Astrocyte of the spinal cord (primary cell): Measurements from ENCODE around the gene GALT.

Experiments used
- DNase-seq: peaks from one replicate; pipeline ENCODE4 v3.0.0; 2011; ENCODE audit warnings: low read depth, low spot score
- H3K4me3 ChIP-seq: 2 replicates; pipeline ENCODE4 v1.5.1; 2011; ENCODE audit warnings: low read depth, mild to moderate bottlenecking, low read length, moderate library complexity
- in situ Hi-C: cut with HindIII; loops from 2 replicates; pipeline ENCODE4 v1.10.0; 2017; ENCODE audit warnings: low sequenced_read_pairs
- TF ChIP-seq, protein P1 (sequence below): IDR thresholded peaks from 2 replicates; pipeline ENCODE4 v1.5.1; 2012; ENCODE audit warnings: low read depth, mild to moderate bottlenecking, low read length, inconsistent platforms

GALT gene

GRCh38 chr9:34646211-34647083 lies at the start of gene GALT:
Gene GALT (plus strand): TSS chr9:34646675. CDS start chr9:34646705, 30 bp downstream.
- peak within 1 kb of the TSS; percentile 83 for H3K4me3 ChIP-seq
- TF ChIP-seq, protein P1, sequence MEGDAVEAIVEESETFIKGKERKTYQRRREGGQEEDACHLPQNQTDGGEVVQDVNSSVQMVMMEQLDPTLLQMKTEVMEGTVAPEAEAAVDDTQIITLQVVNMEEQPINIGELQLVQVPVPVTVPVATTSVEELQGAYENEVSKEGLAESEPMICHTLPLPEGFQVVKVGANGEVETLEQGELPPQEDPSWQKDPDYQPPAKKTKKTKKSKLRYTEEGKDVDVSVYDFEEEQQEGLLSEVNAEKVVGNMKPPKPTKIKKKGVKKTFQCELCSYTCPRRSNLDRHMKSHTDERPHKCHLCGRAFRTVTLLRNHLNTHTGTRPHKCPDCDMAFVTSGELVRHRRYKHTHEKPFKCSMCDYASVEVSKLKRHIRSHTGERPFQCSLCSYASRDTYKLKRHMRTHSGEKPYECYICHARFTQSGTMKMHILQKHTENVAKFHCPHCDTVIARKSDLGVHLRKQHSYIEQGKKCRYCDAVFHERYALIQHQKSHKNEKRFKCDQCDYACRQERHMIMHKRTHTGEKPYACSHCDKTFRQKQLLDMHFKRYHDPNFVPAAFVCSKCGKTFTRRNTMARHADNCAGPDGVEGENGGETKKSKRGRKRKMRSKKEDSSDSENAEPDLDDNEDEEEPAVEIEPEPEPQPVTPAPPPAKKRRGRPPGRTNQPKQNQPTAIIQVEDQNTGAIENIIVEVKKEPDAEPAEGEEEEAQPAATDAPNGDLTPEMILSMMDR: peak; percentile 64
- in situ Hi-C loops: no loop called here
- DNase-seq: peak; percentile 84

GRCh38 chr9:34599546-34599945 lies 46.9 kb upstream of the GALT start:
- TF ChIP-seq, protein P1: no peak
- in situ Hi-C loops: no loop called here
- H3K4me3 ChIP-seq: no peak overlapping the region
- no peak for DNase-seq

- TF ChIP-seq, protein P1: no peak
- H3K4me3 ChIP-seq: no peak overlapping the region
- in situ Hi-C loops: no loop called here
- DNase-seq: no peak
Observed at GRCh38 chr9:34600908-34601307, 45.6 kb upstream of the GALT start.

- no peak for DNase-seq
- in situ Hi-C loops: no loop called here
- no peak overlapping the region for H3K4me3 ChIP-seq
- TF ChIP-seq, protein P1: no peak
Observed at GRCh38 chr9:34601937-34602573, 44.4 kb upstream of the GALT start.

GRCh38 chr9:34603610-34604231 lies 42.8 kb upstream of the GALT start:
- in situ Hi-C loops: no loop called here
- no peak overlapping the region for H3K4me3 ChIP-seq
- TF ChIP-seq, protein P1: peak; percentile 90
- peak; percentile 65 for DNase-seq

- no peak for DNase-seq
- H3K4me3 ChIP-seq: no peak overlapping the region
- in situ Hi-C loops: no loop called here
- TF ChIP-seq, protein P1: no peak
Observed at GRCh38 chr9:34606190-34606589, 40.3 kb upstream of the GALT start.
